HS-27A (cell line): Measurements from ENCODE around the gene AJUBA.
"Not testable (repeated sequence)": the region's sequence is repeated elsewhere in the genome, so short reads cannot be mapped to it uniquely, and the experiment has no call there.

ENCODE experiments used
- DNase-seq: peaks from one replicate; pipeline ENCODE4 v3.0.0-alpha.2; 2012; ENCODE audit warnings: low read depth, missing footprints

Gene AJUBA

DNA sequence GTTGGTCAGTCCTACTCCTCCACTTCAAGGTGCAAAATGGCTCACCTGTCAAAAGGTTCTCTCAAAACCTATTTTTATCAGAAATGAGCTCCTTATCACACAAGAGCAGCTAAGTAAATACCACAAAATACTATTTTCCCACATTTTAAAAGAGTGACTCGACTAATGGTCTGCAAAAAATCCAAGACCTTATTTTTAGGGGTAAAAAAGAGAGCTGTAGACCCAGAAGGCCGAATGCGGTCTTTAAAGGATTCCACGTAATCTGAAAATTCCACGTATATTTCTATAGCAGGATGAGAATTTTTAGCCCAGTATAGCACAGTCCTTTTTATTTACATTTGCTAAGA lies 23.8 kb upstream of the AJUBA start:
- DNase-seq = no peak

DNA sequence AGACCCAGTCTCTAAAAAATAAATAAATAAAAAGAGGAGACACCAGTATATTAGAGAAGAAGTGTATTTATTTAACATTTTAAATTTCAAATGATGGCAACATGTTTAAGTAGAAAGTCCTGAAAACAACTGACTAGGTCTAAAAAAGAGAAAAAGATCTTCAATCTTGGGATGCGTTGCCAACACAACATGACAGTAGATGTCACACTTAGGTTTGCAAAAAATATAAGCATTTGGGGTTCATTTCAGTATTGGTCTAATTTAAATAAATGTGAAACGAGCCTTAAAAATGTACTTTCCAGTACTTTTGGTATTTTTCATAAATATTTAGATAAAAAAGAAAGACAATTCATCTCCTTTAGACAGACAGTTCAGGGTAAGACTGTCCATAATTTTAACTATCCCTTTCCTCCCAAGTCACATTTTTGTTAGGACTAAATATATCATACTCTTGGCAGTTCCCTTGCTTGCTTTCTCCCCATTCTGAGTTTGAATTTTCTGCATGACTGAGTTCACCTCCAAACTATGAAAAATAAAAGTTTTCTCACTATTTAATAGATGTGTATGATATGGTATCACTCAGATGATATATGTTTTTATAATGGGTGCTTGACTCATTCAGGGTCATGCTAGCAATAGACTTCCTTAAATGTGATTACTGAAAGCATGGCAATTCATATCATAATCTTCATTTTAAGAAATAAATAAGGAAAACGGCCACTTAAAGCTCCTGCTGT lies 23.3 kb upstream of the AJUBA start:
- no peak for DNase-seq

GRCh38 chr14:23004274-23004673 lies 21.9 kb upstream of the AJUBA start:
- not testable (repeated sequence) for DNase-seq

- no peak for DNase-seq
Observed at GRCh38 chr14:23002592-23002991, 20.2 kb upstream of the AJUBA start.

DNA sequence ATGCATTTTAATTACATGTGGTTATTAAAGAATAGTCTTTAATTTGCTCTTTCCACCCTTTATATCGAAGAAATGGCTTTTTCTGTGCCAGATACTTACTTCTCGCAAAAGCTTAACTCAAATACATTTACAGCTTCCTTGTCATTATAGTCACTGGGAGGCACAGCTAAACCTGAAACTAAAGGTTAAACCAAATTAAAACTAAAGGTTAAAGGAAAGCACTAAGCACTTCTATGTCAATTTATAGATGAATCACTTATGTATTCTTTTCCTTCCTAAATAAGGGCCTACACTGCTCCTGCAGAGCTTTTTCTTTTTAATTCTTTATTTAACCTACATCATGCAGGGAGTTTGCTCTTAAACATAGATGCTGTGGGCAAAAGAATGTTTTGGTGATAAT lies 18.5 kb upstream of the AJUBA start:
- DNase-seq = no peak

DNA sequence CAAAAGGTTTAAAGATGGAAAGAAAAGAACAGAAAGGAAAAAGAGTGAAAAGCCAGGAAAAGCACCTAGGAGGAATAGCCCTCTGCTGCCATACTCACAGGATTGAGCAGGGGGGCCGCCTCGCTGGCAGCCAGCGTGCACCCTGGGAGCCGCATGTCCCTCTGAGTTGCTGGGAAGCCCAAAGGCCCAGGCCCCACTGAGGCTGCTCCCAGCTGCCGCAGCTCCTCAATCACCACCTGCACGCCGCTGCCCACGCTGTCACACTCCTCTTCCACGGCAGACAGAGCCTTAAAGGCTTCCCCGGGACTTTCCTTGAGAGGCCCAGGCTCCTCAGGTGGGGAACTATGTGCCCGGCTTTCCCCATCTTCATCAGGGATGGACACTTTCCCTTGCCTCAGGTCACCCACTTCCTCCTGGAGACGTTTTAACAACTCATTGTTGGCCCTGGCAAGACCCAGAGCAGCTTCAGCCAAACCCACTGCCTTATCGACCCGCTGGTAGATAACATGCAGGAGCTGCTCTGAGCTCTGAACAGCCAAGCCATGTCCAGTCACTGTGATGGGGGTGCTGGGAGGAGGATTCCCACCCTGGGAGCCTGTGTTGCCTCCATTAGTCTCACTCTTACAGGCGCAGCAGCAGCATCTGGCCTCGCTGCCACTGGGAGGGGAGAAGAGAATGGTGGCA lies 16.1 kb upstream of the AJUBA start:
- no peak for DNase-seq

GRCh38 chr14:22997676-22998323 lies 15.4 kb upstream of the AJUBA start:
- no peak for DNase-seq

GRCh38 chr14:22996768-22997654 lies 14.7 kb upstream of the AJUBA start:
- no peak for DNase-seq

DNA sequence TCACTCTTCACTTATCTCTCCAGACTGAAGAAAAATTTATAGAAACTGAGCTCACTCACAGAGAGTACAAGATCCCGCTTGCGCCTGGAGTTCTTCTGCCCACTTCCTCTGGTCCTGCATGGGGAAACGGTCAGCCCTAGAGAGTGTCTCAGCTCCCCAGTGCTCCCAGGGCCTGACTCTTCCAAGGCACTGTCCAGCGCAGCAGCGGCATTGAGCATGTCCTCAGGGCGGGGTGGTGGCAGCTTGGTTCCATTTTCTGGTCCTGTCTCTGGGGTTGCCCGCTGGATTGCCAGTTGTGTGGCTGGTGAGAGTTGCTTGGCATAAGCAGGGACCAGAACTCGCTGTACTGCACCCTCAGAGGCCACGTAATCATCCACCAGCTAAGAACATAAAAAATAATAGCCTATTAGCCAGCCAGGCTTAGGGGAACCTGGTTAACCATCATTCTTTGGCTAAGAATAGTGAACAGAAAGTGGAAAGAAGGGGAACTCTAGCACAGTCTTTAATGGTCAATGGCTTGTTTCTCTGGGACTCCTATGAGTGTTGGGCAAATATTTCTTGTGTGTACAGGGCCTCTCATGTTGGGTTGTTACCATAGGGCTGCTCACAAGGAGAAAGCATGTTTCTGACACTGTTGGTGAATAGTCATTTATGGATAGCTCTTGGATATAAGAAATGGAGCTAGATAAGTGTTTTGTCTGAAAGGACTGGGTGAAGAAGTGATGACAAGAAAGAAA lies 13.7 kb upstream of the AJUBA start:
- DNase-seq = no peak

GRCh38 chr14:22994762-22995275 lies 12.5 kb upstream of the AJUBA start:
- DNase-seq = no peak

- DNase-seq = no peak
Observed at GRCh38 chr14:22993517-22993916, 11.2 kb upstream of the AJUBA start.

GRCh38 chr14:22991852-22992251 lies 9.5 kb upstream of the AJUBA start:
- no peak for DNase-seq

DNA sequence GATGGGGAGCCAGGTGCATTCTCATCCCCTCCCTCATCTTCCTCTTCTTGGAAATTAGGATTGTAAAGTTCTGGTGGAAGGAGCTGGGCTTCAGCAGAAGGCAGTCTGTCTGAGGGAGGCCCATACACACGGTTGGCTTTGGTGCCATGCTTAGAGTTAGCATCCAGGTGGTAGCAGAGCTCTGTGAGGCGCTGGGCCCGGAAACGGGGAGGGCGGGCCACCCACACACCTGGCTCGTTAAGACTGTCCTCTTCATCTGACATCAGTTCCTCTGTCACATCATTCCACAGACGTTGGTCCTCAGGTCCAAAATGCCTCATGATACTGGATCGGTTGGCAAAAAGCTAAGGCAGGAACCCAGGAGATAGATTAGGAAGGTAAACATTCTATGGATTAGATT lies 4.9 kb upstream of the AJUBA start:
- no peak for DNase-seq

DNA sequence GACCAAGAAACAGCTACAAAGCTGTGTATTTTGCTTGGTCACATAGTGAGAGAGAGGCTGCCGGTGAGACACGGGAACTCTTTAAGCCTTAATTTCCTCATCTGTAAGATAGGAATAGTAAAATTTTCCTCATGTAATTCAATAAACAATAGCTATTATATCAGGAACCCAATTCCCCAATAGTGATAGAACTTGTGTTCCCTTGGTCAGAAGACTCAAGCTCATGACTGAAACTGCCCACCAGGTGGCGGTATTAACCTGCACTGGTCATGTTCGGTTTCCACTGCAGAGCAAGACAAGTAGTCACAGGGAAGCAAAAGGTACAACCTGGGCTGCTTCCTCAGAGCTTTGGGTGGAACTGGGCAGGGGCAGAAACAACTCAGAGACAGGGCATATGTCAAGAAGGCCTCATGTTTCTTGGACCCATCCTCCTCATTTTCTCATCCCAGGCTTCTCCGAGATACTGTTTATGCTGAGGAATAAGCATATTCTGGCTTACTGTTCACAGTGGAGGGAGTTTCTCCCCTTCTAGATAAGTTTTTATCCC lies 4.2 kb upstream of the AJUBA start:
- DNase-seq = no peak

DNA sequence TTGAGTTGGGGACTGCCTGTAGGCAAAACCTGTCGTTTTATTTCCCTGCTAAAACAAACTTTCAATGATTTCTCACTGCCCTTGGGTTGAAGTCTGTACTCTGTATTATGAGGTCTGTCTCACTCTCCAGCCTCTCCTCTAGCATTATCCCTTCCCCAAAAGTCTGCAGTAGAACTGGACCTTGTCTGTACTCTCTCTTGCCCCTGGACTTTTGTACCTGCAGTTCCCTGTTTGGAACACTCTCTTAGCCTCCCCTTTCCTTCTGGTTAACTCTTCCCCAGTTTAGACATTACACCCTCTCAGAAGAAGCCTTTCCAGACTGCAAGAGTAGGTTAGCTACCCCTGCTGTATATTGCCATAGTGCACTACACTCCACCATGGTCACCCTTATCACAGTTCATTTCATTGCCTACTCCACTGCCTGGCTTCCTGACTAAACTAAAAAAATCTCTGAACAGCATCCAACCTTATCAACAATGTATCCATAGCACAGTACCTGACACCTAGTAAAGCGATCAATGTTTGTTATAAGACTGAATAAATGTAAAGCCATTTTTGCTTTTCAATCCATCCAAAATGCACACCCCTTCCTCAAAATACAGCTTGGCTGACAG lies 3.6 kb upstream of the AJUBA start:
- DNase-seq = no peak

DNA sequence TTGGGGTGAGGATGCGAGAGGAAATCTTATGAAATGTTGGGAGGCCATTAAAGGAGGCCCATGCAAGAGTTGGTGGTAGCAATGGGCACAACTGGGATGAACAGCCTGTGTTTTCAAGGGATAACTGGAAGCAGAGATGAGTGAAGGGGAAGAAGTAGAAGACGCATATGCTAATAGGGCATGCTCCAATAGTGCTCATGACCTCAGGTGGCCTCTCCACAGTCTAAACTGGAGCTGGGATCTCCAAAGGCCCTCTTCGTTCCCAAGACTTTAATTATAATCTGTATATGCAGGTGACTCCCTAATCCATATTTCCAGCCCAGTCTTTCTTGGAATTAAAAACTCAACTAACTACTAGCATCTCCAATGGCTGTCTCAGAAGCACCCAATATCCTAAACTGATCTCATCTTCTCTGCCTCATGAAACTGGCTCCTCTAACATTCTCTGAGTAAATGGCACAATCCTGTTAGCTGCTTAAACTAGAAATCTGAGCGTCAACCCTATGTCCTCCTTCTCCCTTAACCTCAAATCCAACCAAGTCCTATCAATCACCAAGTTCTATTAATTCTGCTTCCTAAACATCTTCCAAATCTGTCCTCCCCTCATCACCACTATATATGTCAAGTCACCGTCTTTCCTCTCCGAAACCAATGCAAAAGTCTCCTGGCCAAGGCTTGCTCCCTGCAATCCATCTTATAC lies 2.8 kb upstream of the AJUBA start:
- DNase-seq = no peak

DNA sequence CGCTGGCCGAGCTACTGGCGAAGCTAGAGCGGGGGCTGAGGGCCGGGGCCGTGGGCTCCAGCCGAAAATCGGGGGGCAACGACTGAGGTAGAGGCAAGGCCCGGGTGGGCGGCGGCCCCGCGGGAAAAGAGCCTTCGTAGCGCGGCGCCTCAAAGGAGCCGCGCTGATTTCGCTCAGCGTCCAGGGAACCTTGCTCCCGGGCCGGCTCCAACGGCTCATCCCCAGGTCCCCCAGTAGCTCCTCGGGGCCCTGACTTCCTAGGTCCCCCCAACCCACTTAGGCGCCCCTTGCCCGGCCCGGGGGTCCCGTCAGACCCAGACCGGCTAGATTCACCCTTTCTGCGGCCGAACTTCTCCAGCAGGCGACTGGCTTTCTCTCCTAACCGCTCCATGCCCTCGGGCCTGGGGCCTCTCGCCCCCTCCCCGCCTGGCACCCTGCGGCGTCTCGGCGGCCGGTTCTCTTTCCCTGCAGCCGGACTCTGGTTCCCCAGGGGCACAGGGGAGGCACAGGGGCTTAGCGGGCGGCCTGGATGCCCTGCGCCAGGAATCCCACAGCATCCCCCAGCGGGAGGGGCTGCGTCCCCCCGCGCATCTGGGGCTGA lies 375 bp downstream of the AJUBA start:
- no peak for DNase-seq

GRCh38 chr14:22981090-22981875 lies 1.1 kb downstream of the AJUBA start:
- no peak for DNase-seq

- no peak for DNase-seq
Observed at GRCh38 chr14:22980672-22981089, 1.7 kb downstream of the AJUBA start.
